Liver (tissue), 9 donors: Measurements from ENCODE around the gene BECN2. TPM values are rescaled to one million over a fixed set of nuclear protein-coding genes. Genes with fewer than 3 reads are reported as not detected.

ENCODE experiments used
- DNase-seq: peaks from one replicate; pipeline ENCODE4 v3.0.0-alpha.2; 2017; ENCODE audit warnings: low spot score
- H3K27ac ChIP-seq, 2 donors: one replicate each; pipeline ENCODE4 v1.7.0; 2013; ENCODE audit warnings: inconsistent platforms in 2 of 2, low read length in 2 of 2, control low read depth in 1 of 2, low read depth in 1 of 2, mild to moderate bottlenecking in 1 of 2
- H3K27me3 ChIP-seq, 4 donors: one replicate each; pipeline versions ENCODE4 v1.6.1 to v1.7.0; 2013; ENCODE audit warnings: low read length in 3 of 4, inconsistent platforms in 1 of 4, mild to moderate bottlenecking in 1 of 4, moderate library complexity in 1 of 4; ENCODE audit not compliant: control insufficient read depth in 4 of 4, insufficient read depth in 4 of 4
- H3K36me3 ChIP-seq, 4 donors: one replicate each; pipeline versions ENCODE4 v1.6.1 to v1.7.0; 2013; ENCODE audit warnings: low read length in 3 of 4, mild to moderate bottlenecking in 3 of 4, low read depth in 1 of 4, moderate library complexity in 1 of 4; ENCODE audit not compliant: control insufficient read depth in 4 of 4, insufficient read depth in 3 of 4
- H3K4me1 ChIP-seq, 4 donors: one replicate each; pipeline versions ENCODE4 v1.6.1 to v1.7.0; 2013; ENCODE audit warnings: low read length in 3 of 4, mild to moderate bottlenecking in 3 of 4, moderate library complexity in 1 of 4; ENCODE audit not compliant: control insufficient read depth in 4 of 4, insufficient read depth in 4 of 4
- H3K4me3 ChIP-seq, 3 donors: one replicate each; pipeline versions ENCODE4 v1.6.1 to v1.7.0; 2013; ENCODE audit warnings: low read length in 3 of 3, control low read depth in 1 of 3, low read depth in 1 of 3, mild to moderate bottlenecking in 1 of 3
- H3K9ac ChIP-seq, 2 donors: one replicate each; pipeline ENCODE4 v1.7.0; 2013; ENCODE audit warnings: low read length in 2 of 2, mild to moderate bottlenecking in 2 of 2, moderate library complexity in 2 of 2, control low read depth in 1 of 2, low read depth in 1 of 2
- H3K9me3 ChIP-seq, 4 donors: one replicate each; pipeline versions ENCODE4 v1.6.1 to v1.7.0; 2013; ENCODE audit warnings: low read length in 3 of 4; ENCODE audit not compliant: control insufficient read depth in 4 of 4
- EGR1 ChIP-seq, 2 donors: IDR thresholded peaks; 2 replicates each; pipeline ENCODE4 v1.6.1; 2016 to 2018; ENCODE audit warnings: antibody characterized with exemption in 2 of 2, low read depth in 2 of 2
- FOXA1 ChIP-seq: IDR thresholded peaks from 2 replicates; pipeline ENCODE4 v1.6.1; 2016; ENCODE audit warnings: antibody characterized with exemption
- FOXA2 ChIP-seq: IDR thresholded peaks from 2 replicates; pipeline ENCODE4 v1.6.1; 2016; ENCODE audit warnings: antibody characterized with exemption
- HNF4G ChIP-seq: IDR thresholded peaks from 2 replicates; pipeline ENCODE4 v1.6.1; 2016; ENCODE audit warnings: antibody characterized with exemption
- JUND ChIP-seq, 2 donors: IDR thresholded peaks; 2 replicates each; pipeline ENCODE4 v1.6.1; 2016; ENCODE audit warnings: antibody characterized with exemption in 2 of 2
- RXRA ChIP-seq, 2 donors: IDR thresholded peaks; 2 replicates each; pipeline ENCODE4 v1.6.1; 2017 to 2018; ENCODE audit warnings: antibody characterized with exemption in 2 of 2, mild to moderate bottlenecking in 1 of 2
- SP1 ChIP-seq: IDR thresholded peaks from 2 replicates; pipeline ENCODE4 v1.6.1; 2018; ENCODE audit warnings: antibody characterized with exemption, mild to moderate bottlenecking
- TAF1 ChIP-seq: conservative IDR thresholded peaks from 2 replicates; pipeline ENCODE4 v1.6.1; 2016; ENCODE audit warnings: antibody characterized with exemption, mild to moderate bottlenecking
- YY1 ChIP-seq: IDR thresholded peaks from 2 replicates; pipeline ENCODE4 v1.6.1; 2016; ENCODE audit warnings: antibody characterized with exemption, mild to moderate bottlenecking
- WGBS: extraction: QIAGEN DNeasy Blood & Tissue Kit; methylation state at CpG from one replicate; pipeline ENCODE4 v1.1.7; 2013; 5-methylcytosine and 5-hydroxymethylcytosine counted together
- polyA plus RNA-seq, 2 donors: library from polyadenylated mRNA; stranded (reverse) in 1 of 2; unstranded in 1 of 2; fragments of 200-250 nt in 1 of 2; fragments of >200 nt in 1 of 2; fragmentation: Nextera tagmentation in 1 of 2; extraction: Ambion mirVana in 1 of 2; gene quantifications; one replicate each; pipeline versions ENCODE4 v1.2.1 to v1.2.3, GENCODE V29; 2013 to 2015
- total RNA-seq, 2 donors: library from RNA; depleted of rRNA; stranded (reverse); fragments of >200 nt; gene quantifications; one replicate each; pipeline ENCODE4 v1.2.3, GENCODE V29; 2014
- TF ChIP-seq, protein P1 (sequence below): IDR thresholded peaks from 2 replicates; pipeline ENCODE4 v1.6.1; 2016; ENCODE audit warnings: antibody characterized with exemption
- TF ChIP-seq, protein P2 (sequence below): fragments of 150-350 bp; IDR thresholded peaks from 2 replicates; pipeline ENCODE4 v1.5.1; 2017; ENCODE audit warnings: improper control_type of control experiment, low read depth, low read length; ENCODE audit not compliant: missing input control
- TF ChIP-seq, protein P3 (sequence below): IDR thresholded peaks from 2 replicates; pipeline ENCODE4 v1.6.1; 2016; ENCODE audit warnings: antibody characterized with exemption
- TF ChIP-seq, protein P4 (sequence below): IDR thresholded peaks from 2 replicates; pipeline ENCODE4 v1.6.1; 2016; ENCODE audit warnings: antibody characterized with exemption, mild to moderate bottlenecking
- TF ChIP-seq, protein P5 (sequence below): IDR thresholded peaks from 2 replicates; pipeline ENCODE4 v1.6.1; 2016; ENCODE audit warnings: antibody characterized with exemption
- donor health status: healthy.
- donor health status: healthy.
- donor health status: healthy.
- donor health status: healthy.
- donor health status: healthy.

Gene BECN2
- total and polyA plus RNA-seq, 4 donors, result not detected

DNA sequence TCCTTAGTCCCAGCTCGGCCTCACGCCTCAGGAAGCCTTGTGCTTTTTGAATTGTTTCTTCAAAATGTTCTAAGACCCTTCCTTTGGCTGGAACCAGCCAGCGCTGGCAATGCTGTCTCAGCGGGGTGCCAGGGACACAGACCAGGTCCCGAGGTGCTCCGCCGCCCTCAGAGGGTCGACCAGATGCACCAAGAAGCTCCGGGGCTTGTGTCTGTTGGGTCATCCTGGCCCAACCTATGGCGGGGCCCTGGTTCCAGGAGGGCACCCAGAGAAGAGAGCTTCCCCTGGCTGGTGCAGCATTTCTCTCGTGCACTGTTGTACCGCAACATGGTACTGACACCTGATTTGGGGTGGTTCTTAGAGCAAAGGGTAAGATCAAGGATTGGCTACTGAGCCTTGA, 40.1 kb upstream of the BECN2 start:
- Histone ChIP-seq H3K27me3 (no peaks in the 10 kb centered on the region), H3K4me3 (no peak overlapping the region), H3K36me3 (no peaks in the 10 kb centered on the region), H3K9ac (no peak overlapping the region), H3K27ac (no peak overlapping the region), H3K4me1 (no peaks in the 10 kb centered on the region), H3K9me3 (no peaks in the 10 kb centered on the region)
- TF ChIP-seq, protein P1, sequence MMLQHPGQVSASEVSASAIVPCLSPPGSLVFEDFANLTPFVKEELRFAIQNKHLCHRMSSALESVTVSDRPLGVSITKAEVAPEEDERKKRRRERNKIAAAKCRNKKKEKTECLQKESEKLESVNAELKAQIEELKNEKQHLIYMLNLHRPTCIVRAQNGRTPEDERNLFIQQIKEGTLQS, result no peak
- TF ChIP-seq TAF1 (no peak), YY1 (no peak), HNF4G (no peak), RXRA (IDR thresholded peaks at IDR 0.05) (no peak), JUND (IDR thresholded peaks at IDR 0.05) (no peak), SP1 (no peak), EGR1 (IDR thresholded peaks at IDR 0.05; ENCODE audit: low read depth in 2 of 2) (no peak), FOXA2 (no peak)
- TF ChIP-seq, protein P2, sequence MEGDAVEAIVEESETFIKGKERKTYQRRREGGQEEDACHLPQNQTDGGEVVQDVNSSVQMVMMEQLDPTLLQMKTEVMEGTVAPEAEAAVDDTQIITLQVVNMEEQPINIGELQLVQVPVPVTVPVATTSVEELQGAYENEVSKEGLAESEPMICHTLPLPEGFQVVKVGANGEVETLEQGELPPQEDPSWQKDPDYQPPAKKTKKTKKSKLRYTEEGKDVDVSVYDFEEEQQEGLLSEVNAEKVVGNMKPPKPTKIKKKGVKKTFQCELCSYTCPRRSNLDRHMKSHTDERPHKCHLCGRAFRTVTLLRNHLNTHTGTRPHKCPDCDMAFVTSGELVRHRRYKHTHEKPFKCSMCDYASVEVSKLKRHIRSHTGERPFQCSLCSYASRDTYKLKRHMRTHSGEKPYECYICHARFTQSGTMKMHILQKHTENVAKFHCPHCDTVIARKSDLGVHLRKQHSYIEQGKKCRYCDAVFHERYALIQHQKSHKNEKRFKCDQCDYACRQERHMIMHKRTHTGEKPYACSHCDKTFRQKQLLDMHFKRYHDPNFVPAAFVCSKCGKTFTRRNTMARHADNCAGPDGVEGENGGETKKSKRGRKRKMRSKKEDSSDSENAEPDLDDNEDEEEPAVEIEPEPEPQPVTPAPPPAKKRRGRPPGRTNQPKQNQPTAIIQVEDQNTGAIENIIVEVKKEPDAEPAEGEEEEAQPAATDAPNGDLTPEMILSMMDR, result no peak
- TF ChIP-seq, protein P3, sequence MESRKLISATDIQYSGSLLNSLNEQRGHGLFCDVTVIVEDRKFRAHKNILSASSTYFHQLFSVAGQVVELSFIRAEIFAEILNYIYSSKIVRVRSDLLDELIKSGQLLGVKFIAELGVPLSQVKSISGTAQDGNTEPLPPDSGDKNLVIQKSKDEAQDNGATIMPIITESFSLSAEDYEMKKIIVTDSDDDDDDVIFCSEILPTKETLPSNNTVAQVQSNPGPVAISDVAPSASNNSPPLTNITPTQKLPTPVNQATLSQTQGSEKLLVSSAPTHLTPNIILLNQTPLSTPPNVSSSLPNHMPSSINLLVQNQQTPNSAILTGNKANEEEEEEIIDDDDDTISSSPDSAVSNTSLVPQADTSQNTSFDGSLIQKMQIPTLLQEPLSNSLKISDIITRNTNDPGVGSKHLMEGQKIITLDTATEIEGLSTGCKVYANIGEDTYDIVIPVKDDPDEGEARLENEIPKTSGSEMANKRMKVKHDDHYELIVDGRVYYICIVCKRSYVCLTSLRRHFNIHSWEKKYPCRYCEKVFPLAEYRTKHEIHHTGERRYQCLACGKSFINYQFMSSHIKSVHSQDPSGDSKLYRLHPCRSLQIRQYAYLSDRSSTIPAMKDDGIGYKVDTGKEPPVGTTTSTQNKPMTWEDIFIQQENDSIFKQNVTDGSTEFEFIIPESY, result no peak
- TF ChIP-seq, protein P4, sequence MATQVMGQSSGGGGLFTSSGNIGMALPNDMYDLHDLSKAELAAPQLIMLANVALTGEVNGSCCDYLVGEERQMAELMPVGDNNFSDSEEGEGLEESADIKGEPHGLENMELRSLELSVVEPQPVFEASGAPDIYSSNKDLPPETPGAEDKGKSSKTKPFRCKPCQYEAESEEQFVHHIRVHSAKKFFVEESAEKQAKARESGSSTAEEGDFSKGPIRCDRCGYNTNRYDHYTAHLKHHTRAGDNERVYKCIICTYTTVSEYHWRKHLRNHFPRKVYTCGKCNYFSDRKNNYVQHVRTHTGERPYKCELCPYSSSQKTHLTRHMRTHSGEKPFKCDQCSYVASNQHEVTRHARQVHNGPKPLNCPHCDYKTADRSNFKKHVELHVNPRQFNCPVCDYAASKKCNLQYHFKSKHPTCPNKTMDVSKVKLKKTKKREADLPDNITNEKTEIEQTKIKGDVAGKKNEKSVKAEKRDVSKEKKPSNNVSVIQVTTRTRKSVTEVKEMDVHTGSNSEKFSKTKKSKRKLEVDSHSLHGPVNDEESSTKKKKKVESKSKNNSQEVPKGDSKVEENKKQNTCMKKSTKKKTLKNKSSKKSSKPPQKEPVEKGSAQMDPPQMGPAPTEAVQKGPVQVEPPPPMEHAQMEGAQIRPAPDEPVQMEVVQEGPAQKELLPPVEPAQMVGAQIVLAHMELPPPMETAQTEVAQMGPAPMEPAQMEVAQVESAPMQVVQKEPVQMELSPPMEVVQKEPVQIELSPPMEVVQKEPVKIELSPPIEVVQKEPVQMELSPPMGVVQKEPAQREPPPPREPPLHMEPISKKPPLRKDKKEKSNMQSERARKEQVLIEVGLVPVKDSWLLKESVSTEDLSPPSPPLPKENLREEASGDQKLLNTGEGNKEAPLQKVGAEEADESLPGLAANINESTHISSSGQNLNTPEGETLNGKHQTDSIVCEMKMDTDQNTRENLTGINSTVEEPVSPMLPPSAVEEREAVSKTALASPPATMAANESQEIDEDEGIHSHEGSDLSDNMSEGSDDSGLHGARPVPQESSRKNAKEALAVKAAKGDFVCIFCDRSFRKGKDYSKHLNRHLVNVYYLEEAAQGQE, result no peak
- TF ChIP-seq, protein P5, sequence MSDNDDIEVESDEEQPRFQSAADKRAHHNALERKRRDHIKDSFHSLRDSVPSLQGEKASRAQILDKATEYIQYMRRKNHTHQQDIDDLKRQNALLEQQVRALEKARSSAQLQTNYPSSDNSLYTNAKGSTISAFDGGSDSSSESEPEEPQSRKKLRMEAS, result no peak
- 90% methylated on average over 12 of the region's 12 CpGs for WGBS
- DNase-seq, result no peak

DNA sequence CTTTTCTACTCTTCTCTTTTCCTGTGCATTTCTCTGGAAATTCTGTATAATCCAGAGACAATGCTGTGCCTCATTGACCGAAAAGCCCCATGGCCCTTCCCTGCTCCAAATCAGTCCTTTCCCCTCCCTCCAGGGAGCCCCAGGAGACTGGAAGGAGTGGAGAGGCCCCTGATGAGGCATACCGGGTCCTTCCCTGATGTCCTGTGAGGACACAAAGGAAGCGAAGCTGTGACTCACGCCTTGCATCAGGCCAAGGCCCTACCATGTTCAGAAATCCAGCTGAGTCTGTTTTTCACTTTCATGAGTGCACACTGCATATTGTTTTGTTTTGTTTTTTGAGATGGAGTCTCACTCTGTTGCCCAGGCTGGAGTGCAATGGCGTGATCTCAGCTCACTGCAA, 38.7 kb upstream of the BECN2 start:
- Histone ChIP-seq H3K27ac (no peak overlapping the region), H3K36me3 (no peaks in the 10 kb centered on the region), H3K9me3 (no peaks in the 10 kb centered on the region), H3K4me3 (no peak overlapping the region), H3K9ac (no peak overlapping the region), H3K27me3 (no peaks in the 10 kb centered on the region), H3K4me1 (no peaks in the 10 kb centered on the region)
- no peak for DNase-seq
- 84% methylated on average over 5 of the region's 5 CpGs for WGBS
- no peak for TF ChIP-seq FOXA2
- TF ChIP-seq EGR1 (IDR thresholded peaks at IDR 0.05; ENCODE audit: low read depth in 2 of 2), result no peak
- no peak for TF ChIP-seq RXRA (IDR thresholded peaks at IDR 0.05)
- TF ChIP-seq FOXA1, result no peak
- TF ChIP-seq, protein P2, result no peak
- TF ChIP-seq, protein P4, result no peak
- TF ChIP-seq, protein P1, result no peak
- no peak for TF ChIP-seq TAF1
- TF ChIP-seq, protein P3, result no peak
- TF ChIP-seq YY1, result no peak
